Effector memory CD4-positive, alpha-beta T cell (primary cell): ENCODE results near the gene TAF5.
"Not testable (repeated sequence)": the region's sequence is repeated elsewhere in the genome, so short reads cannot be mapped to it uniquely, and the experiment has no call there.

ENCODE experiments used
- DNase-seq, 3 donors: peaks; one replicate each; pipeline ENCODE4 v3.0.0-alpha.2; 2020
- H3K27ac ChIP-seq: 2 replicates; pipeline ENCODE4 v1.7.0; 2013; ENCODE audit warnings: mild to moderate bottlenecking, low read length, moderate library complexity; ENCODE audit not compliant: insufficient read depth, poor library complexity, severe bottlenecking
- H3K27me3 ChIP-seq: replicated peaks from 2 replicates; pipeline ENCODE4 v1.7.0; 2013; ENCODE audit warnings: mild to moderate bottlenecking, low read length; ENCODE audit not compliant: insufficient read depth, control insufficient read depth, poor library complexity, severe bottlenecking
- H3K36me3 ChIP-seq: 2 replicates; pipeline ENCODE4 v1.7.0; 2013; ENCODE audit warnings: mild to moderate bottlenecking, low read length, moderate library complexity; ENCODE audit not compliant: control insufficient read depth, insufficient read depth
- H3K4me1 ChIP-seq: 2 replicates; pipeline ENCODE4 v1.7.0; 2013; ENCODE audit warnings: low read length, mild to moderate bottlenecking; ENCODE audit not compliant: control insufficient read depth, insufficient read depth, poor library complexity, severe bottlenecking
- H3K4me3 ChIP-seq: 2 replicates; pipeline ENCODE4 v1.7.0; 2013; ENCODE audit warnings: low read length, low read depth, mild to moderate bottlenecking; ENCODE audit not compliant: insufficient read depth, poor library complexity, severe bottlenecking
- H3K9me3 ChIP-seq: 2 replicates; pipeline ENCODE4 v1.7.0; 2013; ENCODE audit warnings: mild to moderate bottlenecking, low read length, moderate library complexity; ENCODE audit not compliant: control insufficient read depth

Gene TAF5

GRCh38 chr10:103396789-103397087, 29.0 kb downstream of the TAF5 start:
- H3K4me3 ChIP-seq: peak overlapping the region; percentile 90
- no peaks in the 10 kb centered on the region for H3K9me3 ChIP-seq
- no peak for DNase-seq
- H3K4me1 ChIP-seq: peaks cover 23% of the 10 kb centered on the region
- H3K27me3 ChIP-seq: no peaks in the 10 kb centered on the region
- peaks cover 26% of the 10 kb centered on the region for H3K36me3 ChIP-seq
- peak overlapping the region; percentile 72 for H3K27ac ChIP-seq

GRCh38 chr10:103397191-103397825, 29.5 kb downstream of the TAF5 start:
- H3K9me3 ChIP-seq: no peaks in the 10 kb centered on the region
- H3K4me1 ChIP-seq: peaks cover 23% of the 10 kb centered on the region
- no peaks in the 10 kb centered on the region for H3K27me3 ChIP-seq
- peaks cover 27% of the 10 kb centered on the region for H3K36me3 ChIP-seq
- peak overlapping the region; percentile 72 for H3K27ac ChIP-seq
- DNase-seq: no peak
- peak overlapping the region; percentile 90 for H3K4me3 ChIP-seq

- H3K4me1 ChIP-seq: no peaks in the 10 kb centered on the region
- no peaks in the 10 kb centered on the region for H3K9me3 ChIP-seq
- H3K36me3 ChIP-seq: peaks cover 74% of the 10 kb centered on the region
- DNase-seq: no peak
- no peak overlapping the region for H3K4me3 ChIP-seq
- no peaks in the 10 kb centered on the region for H3K27me3 ChIP-seq
- no peak overlapping the region for H3K27ac ChIP-seq
Measured at GRCh38 chr10:103413564-103413963, 45.8 kb downstream of the TAF5 start.

- no peak for DNase-seq
- H3K4me3 ChIP-seq: no peak overlapping the region
- peaks cover 83% of the 10 kb centered on the region for H3K36me3 ChIP-seq
- H3K27me3 ChIP-seq: no peaks in the 10 kb centered on the region
- H3K4me1 ChIP-seq: no peaks in the 10 kb centered on the region
- no peak overlapping the region for H3K27ac ChIP-seq
- H3K9me3 ChIP-seq: no peaks in the 10 kb centered on the region
Measured at GRCh38 chr10:103415581-103415980, 47.8 kb downstream of the TAF5 start.

- no peak overlapping the region for H3K27ac ChIP-seq
- no peaks in the 10 kb centered on the region for H3K4me1 ChIP-seq
- no peaks in the 10 kb centered on the region for H3K9me3 ChIP-seq
- H3K27me3 ChIP-seq: no peaks in the 10 kb centered on the region
- peak; percentile 28 to 60 (median 31) for DNase-seq
- no peak overlapping the region for H3K4me3 ChIP-seq
- peaks cover 90% of the 10 kb centered on the region for H3K36me3 ChIP-seq
Measured at GRCh38 chr10:103416436-103417147, 48.8 kb downstream of the TAF5 start.

GRCh38 chr10:103417148-103417469, 49.3 kb downstream of the TAF5 start:
- H3K4me3 ChIP-seq, H3K27me3 ChIP-seq, DNase-seq, H3K9me3 ChIP-seq, H3K4me1 ChIP-seq, H3K27ac ChIP-seq: not testable (repeated sequence)
- H3K36me3 ChIP-seq: peaks cover 88% of the 10 kb centered on the region

GRCh38 chr10:103417601-103418000, 49.8 kb downstream of the TAF5 start:
- no peak for DNase-seq
- Histone ChIP-seq H3K9me3 (no peaks in the 10 kb centered on the region), H3K4me3 (no peak overlapping the region), H3K36me3 (peaks cover 89% of the 10 kb centered on the region), H3K4me1 (no peaks in the 10 kb centered on the region), H3K27me3 (no peaks in the 10 kb centered on the region), H3K27ac (no peak overlapping the region)

GRCh38 chr10:103419101-103419500, 51.3 kb downstream of the TAF5 start:
- H3K4me3 ChIP-seq: no peak overlapping the region
- no peaks in the 10 kb centered on the region for H3K9me3 ChIP-seq
- DNase-seq: no peak
- no peak overlapping the region for H3K27ac ChIP-seq
- peaks cover 89% of the 10 kb centered on the region for H3K36me3 ChIP-seq
- no peaks in the 10 kb centered on the region for H3K4me1 ChIP-seq
- H3K27me3 ChIP-seq: no peaks in the 10 kb centered on the region

- H3K4me1 ChIP-seq: peaks cover 4% of the 10 kb centered on the region
- H3K9me3 ChIP-seq: no peaks in the 10 kb centered on the region
- no peaks in the 10 kb centered on the region for H3K27me3 ChIP-seq
- no peak for DNase-seq
- H3K27ac ChIP-seq: no peak overlapping the region
- no peak overlapping the region for H3K4me3 ChIP-seq
- peaks cover 68% of the 10 kb centered on the region for H3K36me3 ChIP-seq
Measured at GRCh38 chr10:103423748-103424147, 56.0 kb downstream of the TAF5 start.

GRCh38 chr10:103427866-103428265, 60.1 kb downstream of the TAF5 start:
- Histone ChIP-seq H3K4me1 (peaks cover 18% of the 10 kb centered on the region), H3K36me3 (peaks cover 35% of the 10 kb centered on the region), H3K27ac (no peak overlapping the region), H3K4me3 (no peak overlapping the region), H3K27me3 (no peaks in the 10 kb centered on the region), H3K9me3 (no peaks in the 10 kb centered on the region)
- no peak for DNase-seq
